ENCODE results near the gene PGLYRP2. TPM values are rescaled to one million over a fixed set of nuclear protein-coding genes. Genes with fewer than 3 reads are reported as not detected.

Gene PGLYRP2
- total and polyA plus RNA-seq, 2 experiments from 2014 or later: not detected

GRCh38 chr19:15445227-15445605 is 34.1 kb downstream of the PGLYRP2 start:
- Histone ChIP-seq H3K9me3 (ENCODE audit: low read depth) (no peaks in the 10 kb centered on the region), H3K4me3 (no peak overlapping the region)

GRCh38 chr19:15444505-15445226 is 34.6 kb downstream of the PGLYRP2 start:
- Histone ChIP-seq H3K27me3 (no peaks in the 10 kb centered on the region), H3K4me3 (no peak overlapping the region), H3K4me1 (ENCODE audit: low read depth) (no peaks in the 10 kb centered on the region), H3K9me3 (ENCODE audit: low read depth) (no peaks in the 10 kb centered on the region), H3K36me3 (no peaks in the 10 kb centered on the region), H3K27ac (no peak overlapping the region)
- no peak for TF ChIP-seq CTCF (IDR thresholded peaks at IDR 0.05; ENCODE audit: low read depth, low read length)
- no peak for DNase-seq (ENCODE audit: low read depth in 1 of 2, low spot score in 1 of 2)

More at GRCh38 chr19:15445227-15445605, 34.1 kb downstream of the PGLYRP2 start:
- no peak for DNase-seq (ENCODE audit: low read depth in 1 of 2, low spot score in 1 of 2)
- Histone ChIP-seq H3K4me1 (ENCODE audit: low read depth) (no peaks in the 10 kb centered on the region), H3K27ac (no peak overlapping the region), H3K36me3 (no peaks in the 10 kb centered on the region), H3K27me3 (no peaks in the 10 kb centered on the region)
- TF ChIP-seq CTCF (IDR thresholded peaks at IDR 0.05; ENCODE audit: low read depth, low read length): no peak

GRCh38 chr19:15443838-15444237 is 35.5 kb downstream of the PGLYRP2 start:
- H3K4me1 ChIP-seq (ENCODE audit: low read depth): no peaks in the 10 kb centered on the region
- H3K9me3 ChIP-seq (ENCODE audit: low read depth): no peaks in the 10 kb centered on the region
- no peaks in the 10 kb centered on the region for H3K27me3 ChIP-seq
- no peak overlapping the region for H3K4me3 ChIP-seq
- no peak for TF ChIP-seq CTCF (IDR thresholded peaks at IDR 0.05; ENCODE audit: low read depth, low read length)
- DNase-seq (ENCODE audit: low read depth in 1 of 2, low spot score in 1 of 2): no peak
- no peak overlapping the region for H3K27ac ChIP-seq
- no peaks in the 10 kb centered on the region for H3K36me3 ChIP-seq

GRCh38 chr19:15443325-15443724 is 36.0 kb downstream of the PGLYRP2 start:
- Histone ChIP-seq H3K27ac (no peak overlapping the region), H3K27me3 (no peaks in the 10 kb centered on the region), H3K4me1 (ENCODE audit: low read depth) (no peaks in the 10 kb centered on the region), H3K36me3 (no peaks in the 10 kb centered on the region), H3K9me3 (ENCODE audit: low read depth) (no peaks in the 10 kb centered on the region), H3K4me3 (no peak overlapping the region)
- TF ChIP-seq CTCF (IDR thresholded peaks at IDR 0.05; ENCODE audit: low read depth, low read length): no peak
- no peak for DNase-seq (ENCODE audit: low read depth in 1 of 2, low spot score in 1 of 2)

GRCh38 chr19:15442142-15442920 is 37.0 kb downstream of the PGLYRP2 start:
- no peak for TF ChIP-seq CTCF (IDR thresholded peaks at IDR 0.05; ENCODE audit: low read depth, low read length)
- H3K9me3 ChIP-seq (ENCODE audit: low read depth): no peaks in the 10 kb centered on the region
- no peaks in the 10 kb centered on the region for H3K36me3 ChIP-seq
- H3K4me3 ChIP-seq: no peak overlapping the region
- no peak overlapping the region for H3K27ac ChIP-seq
- H3K4me1 ChIP-seq (ENCODE audit: low read depth): no peaks in the 10 kb centered on the region
- no peak for DNase-seq (ENCODE audit: low read depth in 1 of 2, low spot score in 1 of 2)
- no peaks in the 10 kb centered on the region for H3K27me3 ChIP-seq

All from cardiac muscle cell (in vitro differentiated cells and primary cell).